Gastrocnemius medialis (tissue), 4 donors: Measurements from ENCODE around the gene DUSP12.

Source experiments
- POLR2A ChIP-seq, 2 donors: fragments of 450-650 bp; IDR thresholded peaks; one replicate each; pipeline ENCODE4 v1.6.1; 2017; ENCODE audit warnings: antibody characterized with exemption in 2 of 2, mild to moderate bottlenecking in 2 of 2, moderate library complexity in 2 of 2
- TF ChIP-seq, protein P1 (sequence below), 5 experiments: fragments of 450-650 bp in 3 of 5; fragments of 200-600 bp in 2 of 5; sonication (generic) in 2 of 5; IDR thresholded peaks in 4 of 5; conservative IDR thresholded peaks in 1 of 5; 1 replicate in 4 of 5; 2 replicates in 1 of 5; pipeline ENCODE4 v1.5.1; 2016 to 2019; ENCODE audit warnings: antibody characterized with exemption in 5 of 5, mild to moderate bottlenecking in 3 of 5, moderate library complexity in 3 of 5

DNA sequence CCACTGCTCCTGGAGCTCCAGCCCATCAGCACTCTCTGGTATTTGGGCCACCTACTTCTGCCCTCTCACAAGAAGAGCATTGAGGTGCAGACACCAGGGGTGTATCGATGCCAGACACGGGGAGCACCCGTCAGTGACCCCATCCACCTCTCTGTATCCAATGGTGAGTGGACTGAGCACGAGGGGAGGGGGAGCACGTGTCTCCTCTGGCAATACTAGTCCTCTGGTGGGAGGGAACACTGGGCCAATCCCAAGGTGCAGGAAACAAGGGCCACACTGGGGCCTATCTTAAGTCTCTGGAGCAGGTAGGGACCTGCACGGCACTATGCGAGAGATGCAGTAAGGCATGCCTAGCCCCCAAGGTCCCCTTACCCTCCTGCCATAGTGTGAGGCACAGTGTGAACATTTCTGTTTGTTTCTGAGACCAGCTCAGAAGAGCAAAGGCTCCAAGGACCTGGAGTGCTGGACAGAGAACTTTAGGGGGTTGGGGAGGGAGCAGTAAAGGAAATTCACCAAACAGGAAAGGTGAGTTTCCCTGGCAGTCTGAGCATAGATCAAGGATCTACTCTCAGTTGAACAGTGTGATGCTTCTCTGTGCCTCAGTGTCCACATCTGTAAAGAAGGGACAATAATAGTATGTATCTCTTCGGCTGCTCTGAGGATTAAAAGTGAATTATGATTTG is 26.0 kb upstream of the DUSP12 start:
- TF ChIP-seq, protein P1, sequence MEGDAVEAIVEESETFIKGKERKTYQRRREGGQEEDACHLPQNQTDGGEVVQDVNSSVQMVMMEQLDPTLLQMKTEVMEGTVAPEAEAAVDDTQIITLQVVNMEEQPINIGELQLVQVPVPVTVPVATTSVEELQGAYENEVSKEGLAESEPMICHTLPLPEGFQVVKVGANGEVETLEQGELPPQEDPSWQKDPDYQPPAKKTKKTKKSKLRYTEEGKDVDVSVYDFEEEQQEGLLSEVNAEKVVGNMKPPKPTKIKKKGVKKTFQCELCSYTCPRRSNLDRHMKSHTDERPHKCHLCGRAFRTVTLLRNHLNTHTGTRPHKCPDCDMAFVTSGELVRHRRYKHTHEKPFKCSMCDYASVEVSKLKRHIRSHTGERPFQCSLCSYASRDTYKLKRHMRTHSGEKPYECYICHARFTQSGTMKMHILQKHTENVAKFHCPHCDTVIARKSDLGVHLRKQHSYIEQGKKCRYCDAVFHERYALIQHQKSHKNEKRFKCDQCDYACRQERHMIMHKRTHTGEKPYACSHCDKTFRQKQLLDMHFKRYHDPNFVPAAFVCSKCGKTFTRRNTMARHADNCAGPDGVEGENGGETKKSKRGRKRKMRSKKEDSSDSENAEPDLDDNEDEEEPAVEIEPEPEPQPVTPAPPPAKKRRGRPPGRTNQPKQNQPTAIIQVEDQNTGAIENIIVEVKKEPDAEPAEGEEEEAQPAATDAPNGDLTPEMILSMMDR (IDR thresholded peaks at IDR 0.05 in 4 of 5, conservative IDR thresholded peaks at IDR 0.05 in 1 of 5): no peak
- no peak for TF ChIP-seq POLR2A (IDR thresholded peaks at IDR 0.05)
